Limb (tissue), 2 donors: Measurements from ENCODE around the gene ULBP2.
"Not testable (repeated sequence)": the region's sequence is repeated elsewhere in the genome, so short reads cannot be mapped to it uniquely, and the experiment has no call there.

Source experiments
- DNase-seq, 2 donors: peaks; one replicate each; pipeline ENCODE4 v3.0.0-alpha.2; 2016; ENCODE audit errors: extremely low spot score in 2 of 2

Gene ULBP2

DNA sequence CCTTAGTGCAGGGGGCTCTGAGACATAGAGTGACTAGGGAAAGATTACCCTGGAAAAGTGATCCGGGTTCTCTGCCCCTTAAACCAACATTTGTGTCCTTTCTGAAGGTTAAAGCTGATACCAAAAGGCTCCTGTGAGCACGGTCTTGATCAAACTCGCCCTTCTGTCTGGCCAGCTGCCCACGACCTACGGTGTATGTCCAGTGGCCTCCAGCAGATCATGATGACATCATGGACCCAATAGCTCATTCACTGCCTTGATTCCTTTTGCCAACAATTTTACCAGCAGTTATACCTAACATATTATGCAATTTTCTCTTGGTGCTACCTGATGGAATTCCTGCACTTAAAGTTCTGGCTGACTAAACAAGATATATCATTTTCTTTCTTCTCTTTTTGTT, 6.8 kb downstream of the ULBP2 start:
- DNase-seq: no peak

DNA sequence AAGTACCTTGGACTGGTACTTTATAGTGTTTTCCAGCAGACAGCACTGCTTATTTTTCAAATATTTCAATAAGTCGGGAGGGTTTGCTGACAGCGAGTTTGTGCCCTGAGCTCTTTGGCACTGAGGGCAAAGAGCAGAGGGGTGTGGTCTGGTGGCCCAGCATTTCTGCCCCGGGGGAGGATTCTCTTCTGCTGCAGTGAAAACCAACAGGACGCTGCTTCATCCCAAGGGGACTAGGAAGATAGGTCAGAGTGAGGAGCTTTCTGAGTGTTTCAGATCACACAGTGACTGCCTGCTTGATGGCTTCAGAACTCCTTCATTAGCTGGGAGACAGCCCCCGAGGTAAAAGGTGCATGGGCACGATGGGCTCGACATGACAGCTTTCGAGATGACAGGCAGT, 8.6 kb downstream of the ULBP2 start:
- DNase-seq: no peak

DNA sequence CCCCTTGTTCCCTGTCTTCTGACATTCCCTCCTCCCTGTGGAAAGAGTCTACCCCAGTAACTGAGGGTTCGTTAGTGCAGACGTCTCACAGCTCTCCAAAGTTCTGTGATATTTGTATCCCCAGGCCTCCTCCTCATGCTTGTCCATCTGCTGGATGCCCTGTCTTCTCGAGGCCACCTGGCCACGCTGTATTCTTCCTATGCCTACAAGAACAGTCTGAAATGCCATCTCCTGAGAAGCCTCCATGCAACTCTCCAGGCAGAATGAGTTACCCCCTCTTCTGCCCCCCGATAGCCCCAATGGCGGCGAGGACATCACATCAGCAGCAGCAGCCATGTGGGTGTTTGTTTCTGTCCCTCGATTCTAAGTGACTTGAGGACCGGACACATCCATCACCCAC, 9.3 kb downstream of the ULBP2 start:
- no peak for DNase-seq

DNA sequence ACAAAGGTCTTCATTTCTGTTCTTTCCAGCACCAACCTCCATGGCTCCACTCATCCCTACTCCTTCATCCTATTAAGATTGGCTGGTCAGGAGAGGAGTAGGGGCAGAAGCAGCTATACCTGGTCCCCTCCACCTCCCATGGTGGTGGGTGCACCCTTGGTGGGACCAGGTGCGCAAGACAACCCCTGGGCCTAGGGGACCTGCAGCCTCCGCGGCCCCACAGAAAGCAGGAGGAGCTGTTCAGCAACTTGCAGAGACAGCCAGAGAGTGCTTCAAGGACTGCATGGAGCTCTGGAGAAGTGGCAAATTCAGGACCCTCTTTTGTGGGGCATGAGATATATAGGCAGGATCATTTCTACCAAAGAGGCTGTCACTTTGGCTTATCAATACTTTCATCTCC, 9.8 kb downstream of the ULBP2 start:
- DNase-seq: no peak

DNA sequence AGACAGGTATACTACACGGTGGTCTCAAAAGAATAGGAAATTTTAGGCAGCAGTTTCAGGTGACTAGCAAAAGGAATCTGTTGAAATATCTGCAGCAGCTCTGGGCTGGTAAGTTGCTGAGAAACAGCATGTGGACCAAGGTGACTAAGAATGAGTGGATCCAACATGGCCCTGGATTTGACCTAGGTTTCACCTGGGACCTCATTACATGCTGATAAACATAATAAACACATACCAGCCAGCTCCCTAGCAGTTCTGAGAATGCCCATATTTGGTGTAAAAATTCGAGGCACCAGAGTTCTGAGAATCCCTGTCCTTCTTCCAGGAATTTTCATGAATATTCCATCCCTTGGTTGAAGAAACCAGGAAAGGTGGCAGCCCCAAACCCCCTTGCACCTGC, 11.6 kb downstream of the ULBP2 start:
- DNase-seq: not testable (repeated sequence)

DNA sequence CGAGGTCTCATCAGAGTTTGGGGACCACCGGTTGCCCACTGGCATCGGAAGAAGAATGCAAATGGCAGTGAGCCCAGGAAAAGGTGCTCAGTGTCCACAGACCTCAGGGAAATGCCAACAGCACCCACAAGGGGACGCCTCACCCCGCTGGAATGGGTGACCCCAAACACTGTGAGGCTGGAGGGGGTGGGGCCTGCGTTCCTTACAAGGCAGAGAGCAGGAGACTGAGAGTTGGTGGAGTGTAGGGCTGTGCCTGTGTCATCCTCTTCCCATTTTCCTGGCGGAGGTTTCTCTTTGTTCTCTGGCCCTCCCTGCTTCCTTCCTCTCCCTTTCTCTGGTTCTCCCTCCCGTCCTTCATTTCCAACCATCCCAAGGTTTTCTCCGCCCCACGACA, 12.1 kb downstream of the ULBP2 start:
- DNase-seq: not testable (repeated sequence)

DNA sequence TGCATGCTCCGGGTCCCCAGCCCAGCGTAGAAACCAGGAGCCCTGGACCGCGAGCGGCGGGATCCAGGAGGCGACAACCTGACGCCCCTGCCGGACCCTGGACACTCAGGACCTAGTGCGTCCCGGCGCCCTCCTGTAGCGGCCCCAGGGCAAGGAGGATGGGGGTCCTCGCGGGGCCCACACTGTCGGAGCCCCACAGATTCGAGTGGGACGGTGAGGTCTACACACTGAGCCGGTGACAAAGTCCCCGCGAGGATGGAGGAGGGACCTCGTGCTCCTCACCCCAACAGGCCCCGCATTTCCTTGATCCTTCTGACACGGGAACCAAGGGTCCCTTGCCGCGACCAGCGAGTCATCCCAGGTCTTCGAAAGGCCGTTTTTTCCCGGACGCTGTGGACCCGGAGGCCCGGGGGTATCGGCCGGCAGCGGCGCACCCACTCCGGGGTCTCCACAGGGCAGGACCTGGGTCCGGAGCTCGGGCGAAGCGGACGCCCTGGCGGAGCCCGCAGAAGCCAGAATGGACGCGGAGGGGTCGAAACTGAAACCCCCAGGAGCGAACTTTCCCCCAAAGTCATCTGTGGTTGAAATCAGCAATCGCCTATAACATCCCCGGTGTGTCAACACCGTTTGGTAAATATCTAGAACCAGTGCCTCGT, 12.6 kb downstream of the ULBP2 start:
- not testable (repeated sequence) for DNase-seq

DNA sequence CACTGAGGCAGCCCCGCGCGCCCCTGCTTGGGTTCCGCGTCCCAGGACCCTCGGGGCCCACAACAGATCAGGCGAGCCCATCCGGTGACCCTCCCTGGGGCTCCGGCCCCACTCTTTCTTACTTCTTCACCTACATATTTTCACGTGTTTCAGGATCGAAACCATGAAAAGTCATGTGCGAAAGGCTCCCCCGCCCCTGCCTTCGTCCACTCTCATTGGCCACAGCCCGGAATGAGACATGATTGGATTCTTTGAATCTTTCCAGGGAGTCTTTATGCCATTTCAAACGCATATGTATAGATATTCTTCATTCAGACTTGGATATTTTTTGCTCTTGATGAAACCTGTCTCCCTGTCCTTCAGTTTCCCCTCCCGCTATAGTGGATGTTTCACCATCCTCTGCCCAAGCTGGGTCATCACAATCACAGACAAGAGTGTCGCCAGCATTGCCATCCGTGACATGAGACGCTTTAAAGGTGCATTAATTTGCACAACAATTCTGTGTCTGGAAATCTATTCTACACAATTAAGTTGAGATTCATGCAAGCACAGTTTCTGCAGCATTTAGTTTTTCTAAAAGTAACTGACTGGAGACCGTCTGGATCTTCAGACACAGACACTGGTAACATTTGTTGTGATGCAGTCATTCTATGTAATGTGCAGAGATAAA, 13.3 kb downstream of the ULBP2 start:
- DNase-seq: not testable (repeated sequence)

DNA sequence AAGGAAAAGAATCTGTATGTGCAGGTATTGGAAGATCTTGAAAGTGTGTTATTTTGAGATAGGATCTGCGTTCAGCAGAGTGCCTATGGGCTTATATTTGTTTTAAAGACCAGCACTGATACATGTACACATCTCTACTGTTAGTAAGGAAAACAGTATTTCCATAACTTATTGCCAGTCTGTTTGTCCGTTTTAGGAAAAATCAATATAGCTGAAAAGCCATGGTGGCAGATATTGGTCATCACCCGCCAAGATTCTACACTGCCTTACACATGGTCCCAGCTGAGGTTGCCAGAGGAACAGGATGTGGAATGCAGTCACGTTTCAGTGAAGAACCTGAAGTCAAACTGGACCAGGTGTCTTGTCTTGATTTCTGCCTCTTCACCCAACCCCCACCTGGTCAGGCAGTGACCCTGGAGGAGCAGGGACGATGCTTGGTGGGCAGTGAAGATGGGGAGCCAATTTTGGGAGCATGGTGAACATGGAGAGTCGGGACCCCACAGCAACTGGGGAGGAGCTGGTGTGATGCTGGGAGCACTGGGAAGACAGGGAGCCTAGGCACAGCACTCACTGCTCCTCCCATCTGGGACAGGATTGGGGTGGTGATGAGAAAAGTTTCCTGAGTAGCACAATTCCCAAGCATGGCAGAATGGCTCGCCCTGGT, 14.0 kb downstream of the ULBP2 start:
- DNase-seq: not testable (repeated sequence)

DNA sequence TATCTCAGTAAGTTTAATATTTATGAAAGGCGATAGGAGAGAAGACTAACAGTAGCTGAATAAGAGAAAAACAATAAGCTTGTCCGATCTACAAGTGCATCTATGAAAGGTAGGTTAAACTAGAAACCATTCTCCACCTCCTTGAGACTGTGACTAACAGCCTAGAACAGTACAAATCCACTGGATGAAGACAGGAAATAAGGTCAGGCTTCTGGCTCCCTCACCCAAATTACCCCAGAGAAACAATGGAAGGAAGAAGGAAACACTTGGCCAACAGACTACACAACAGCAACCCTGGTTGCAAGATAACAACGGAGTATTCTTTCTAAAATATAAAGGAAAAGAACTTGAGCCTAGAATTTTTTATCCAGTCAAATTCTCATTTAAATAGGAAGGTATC, 16.3 kb downstream of the ULBP2 start:
- DNase-seq: not testable (repeated sequence)

DNA sequence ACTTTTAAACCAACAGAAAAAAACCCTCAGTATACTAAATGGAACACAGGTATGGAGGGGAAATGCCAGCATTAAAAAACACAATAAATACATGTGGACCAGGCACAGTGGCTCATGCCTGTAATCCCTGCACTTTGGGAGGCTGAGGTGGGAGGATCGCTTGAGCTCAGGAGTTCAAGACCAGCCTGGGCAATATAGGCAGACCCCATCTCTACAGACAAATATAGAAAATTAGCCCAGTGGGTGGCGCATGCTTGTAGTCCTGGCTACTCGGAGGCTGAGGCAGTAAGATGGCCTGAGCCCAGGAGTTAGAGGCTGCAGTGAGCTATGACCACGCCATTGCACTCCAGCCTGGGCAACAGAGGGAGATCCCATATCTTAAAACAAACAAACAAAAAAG, 18.0 kb downstream of the ULBP2 start:
- not testable (repeated sequence) for DNase-seq

DNA sequence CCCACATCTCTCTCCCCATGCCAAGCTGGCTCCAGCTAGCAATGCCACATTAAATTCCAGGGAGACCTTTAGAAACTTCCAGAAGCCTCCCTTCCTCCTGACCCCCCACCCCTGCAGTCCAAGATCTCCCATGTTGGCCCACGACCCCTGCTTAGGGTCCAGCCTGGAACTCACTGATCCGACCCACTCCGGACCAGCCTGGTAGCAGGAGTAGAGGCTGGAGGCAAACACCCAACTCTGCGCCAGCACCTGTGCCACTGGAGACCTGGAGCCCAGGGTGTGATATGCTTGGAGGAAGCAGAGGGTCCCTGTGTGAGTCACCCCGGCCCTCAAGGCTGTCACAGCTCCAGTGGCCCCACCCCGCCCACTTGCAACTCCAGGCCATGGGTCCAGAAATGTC, 18.7 kb downstream of the ULBP2 start:
- no peak for DNase-seq

DNA sequence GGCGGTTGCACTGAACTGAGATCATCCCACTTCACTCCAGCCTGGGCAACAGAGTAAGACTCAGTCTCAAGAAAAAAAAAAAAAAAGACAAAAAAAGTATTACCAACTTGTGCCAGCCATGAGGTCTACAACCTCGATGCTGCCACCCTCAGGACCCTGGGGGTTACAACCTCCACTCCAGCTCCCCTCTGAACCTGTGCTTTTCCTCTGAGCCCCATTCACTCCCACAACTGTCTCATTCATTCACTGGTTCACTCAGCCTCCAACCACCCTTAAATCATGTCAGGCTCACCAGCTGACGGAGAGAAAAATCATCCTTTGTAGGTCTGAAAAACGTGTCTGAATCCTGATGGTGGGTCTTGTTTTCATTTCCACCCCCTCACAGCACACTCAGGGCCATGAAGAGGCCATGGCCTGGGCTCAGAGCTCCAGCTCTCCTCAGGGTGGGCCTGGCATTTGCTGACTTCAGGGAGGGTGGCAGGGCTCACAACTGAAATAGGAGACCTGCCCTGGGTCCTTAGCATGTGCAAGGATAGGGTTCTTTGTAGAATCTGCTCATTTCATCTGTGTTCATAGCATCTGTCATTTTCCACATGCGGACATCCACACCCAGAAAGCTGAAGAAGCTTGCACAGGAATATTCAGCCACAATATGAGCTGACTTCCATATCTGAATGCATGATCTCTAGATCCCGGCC, 20.1 kb downstream of the ULBP2 start:
- no peak for DNase-seq

DNA sequence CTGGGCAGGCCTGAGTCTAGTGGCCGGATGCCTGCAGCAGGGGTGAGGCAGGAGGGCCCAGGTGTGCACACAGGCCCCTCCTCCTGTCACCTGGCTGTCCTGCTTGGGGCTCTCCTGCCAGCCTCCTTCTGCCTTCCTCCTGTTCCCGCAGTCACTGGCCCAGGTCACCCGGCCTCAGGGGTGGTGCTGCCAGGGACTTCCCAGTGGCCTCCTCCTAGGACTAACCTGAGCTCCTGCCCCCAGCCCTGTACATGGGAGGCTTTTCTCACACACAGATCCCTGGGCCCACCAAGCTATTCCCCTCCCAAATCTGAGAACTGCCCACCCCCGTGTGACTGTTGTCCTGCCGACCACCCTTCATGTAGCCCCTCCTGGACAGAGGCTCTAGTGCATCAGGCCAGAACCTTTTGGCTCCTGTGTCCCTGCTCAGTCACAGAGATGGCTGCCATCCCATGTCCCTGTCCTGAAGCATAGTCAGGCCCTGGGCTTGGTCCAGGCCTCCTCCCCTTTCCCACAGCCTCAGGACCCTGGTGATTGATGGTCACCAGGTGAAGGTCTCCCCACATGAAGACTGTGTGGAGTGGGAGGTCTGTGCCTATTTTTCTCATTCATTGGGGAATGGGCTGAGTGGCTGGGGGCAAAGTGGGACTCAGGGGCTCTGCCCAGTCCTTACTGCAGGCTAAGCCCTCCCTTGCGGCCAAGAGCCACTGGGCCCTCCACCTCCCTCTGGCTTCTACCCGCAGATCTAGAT, 20.8 kb downstream of the ULBP2 start:
- DNase-seq: no peak

DNA sequence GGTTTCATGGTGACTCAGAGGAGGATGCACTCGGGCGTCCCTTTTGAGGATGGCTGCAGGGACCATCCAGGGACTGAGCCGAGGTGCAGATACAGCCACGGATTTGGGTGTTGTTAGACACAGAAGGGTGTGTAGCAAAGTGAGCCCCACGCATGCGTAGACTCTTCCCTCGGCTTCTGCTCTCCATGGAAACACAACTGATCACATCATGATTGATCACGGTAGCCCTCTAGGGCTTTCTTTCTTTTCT, 21.3 kb downstream of the ULBP2 start:
- peak in 1 of 2 donors; percentile 45 for DNase-seq

DNA sequence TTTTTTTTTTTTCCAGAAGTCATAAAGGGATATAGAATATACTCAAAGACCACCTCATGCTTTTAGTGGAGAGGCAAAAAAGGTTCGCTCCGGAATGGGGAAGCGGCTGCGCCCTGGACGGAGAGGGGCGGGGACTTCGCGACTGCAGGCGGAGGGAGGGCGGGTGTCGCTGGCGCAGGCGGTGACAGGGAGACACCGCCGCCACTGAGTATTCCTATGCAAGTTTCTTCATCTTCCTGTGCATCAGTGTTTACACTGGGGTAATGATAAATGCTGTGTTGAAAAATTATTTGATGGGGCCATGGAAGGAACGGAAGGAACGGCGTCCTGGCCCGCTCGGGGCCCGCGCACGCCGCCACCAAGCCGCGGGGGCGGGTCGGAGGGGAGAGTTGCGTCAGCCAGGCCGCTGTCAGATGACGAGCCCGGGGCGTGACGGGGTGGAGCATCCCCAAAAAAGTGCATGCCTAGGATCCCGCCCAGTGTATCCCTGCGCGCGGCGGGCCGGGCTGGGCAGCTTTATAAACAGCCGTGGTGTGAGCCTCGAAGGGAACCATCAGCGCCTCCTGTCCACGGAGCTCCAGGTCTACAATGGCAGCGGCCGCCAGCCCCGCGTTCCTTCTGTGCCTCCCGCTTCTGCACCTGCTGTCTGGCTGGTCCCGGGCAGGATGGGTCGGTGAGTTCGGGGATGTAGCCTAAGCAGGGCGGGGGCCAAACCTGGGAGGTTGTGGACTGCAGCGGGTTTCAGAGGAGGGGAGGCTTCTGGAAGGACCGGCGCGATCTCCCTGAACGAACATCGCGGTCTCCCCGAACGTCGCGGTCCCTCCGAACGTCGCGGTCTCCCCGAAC, 21.9 kb downstream of the ULBP2 start, which contains the start of gene ULBP1:
ULBP1 (plus strand) TSS at position 482 of the 846 bp plus-strand sequence; CDS start at position 589, 107 bp downstream.
- peak; percentile 76 to 83 for DNase-seq

DNA sequence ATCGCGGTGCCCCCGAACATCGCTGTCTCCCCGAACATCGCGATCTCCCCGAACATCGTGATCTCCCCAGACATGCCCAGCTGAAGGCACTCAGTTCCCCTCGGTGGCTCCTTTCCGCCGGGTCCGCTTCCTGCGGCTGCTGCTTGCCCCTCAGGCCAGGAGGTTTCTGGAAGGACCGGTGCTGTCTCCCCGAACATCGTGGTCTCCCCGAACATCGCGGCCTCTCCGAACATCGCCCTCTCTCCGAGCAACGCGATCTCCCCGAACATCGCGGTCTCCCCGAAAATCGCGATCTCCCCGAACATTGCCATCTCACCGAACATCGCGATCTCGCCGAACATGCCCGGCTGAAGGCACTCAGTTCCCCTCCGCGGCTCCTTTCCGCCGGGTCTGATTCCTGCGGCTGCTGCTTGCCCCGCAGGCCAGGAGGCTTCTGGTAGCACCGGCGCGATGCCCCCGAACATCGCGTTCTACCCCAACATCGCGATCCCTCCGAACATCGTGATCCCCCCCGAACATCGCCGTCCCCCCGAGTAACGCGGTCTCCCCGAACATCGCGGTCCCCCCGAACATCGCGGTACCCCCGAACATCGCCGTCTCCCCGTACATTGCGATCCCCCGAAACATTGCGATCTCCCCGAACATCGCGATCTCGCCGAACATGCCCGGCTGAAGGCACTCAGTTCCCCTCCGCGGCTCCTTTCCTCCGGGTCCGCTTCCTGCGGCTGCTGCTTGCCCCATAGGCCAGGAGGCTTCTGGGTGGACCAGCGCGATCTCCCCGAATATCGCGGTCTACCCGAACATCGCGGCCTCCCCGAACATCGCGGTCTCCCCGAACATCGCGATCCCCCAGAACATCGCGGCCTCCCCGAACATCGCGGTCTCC, 22.7 kb downstream of the ULBP2 start:
- DNase-seq: peak in 1 of 2 donors; percentile 65

DNA sequence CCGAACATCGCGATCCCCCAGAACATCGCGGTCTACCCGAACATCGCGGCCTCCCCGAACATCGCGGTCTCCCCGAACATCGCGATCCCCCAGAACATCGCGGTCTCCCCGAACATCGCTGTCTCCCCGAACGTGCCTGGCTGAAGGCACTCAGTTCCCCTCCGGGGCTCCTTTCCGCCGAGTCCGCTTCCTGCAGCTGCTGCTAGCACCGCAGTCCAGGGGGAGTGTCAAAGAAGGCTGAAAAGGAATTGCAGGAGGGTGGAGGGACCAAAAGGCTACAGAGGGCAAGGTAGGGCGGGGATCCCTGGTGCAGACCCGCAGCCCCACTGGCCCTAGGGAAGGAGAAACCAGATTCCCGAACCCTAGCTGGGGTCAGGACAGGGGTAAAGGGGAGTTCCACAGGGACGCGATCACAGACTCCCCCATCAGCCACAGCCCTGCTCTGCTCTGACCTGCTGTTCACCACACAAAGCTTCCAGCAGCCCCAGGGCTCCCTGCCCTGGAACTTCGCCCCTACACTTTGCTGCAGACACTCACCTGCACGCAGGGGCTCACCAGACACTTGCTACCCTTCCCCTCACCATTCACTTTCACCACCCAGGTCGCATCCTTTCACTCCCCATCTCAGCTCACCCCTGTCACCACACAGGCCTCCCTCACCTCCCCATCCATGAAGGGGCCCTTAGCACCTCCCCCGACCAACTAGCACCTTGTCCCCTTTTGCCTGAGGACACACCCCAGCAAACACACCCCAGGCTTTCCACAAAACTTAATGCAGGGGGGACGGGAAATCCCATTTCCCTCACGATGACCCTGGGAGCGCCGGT, 23.6 kb downstream of the ULBP2 start:
- peak in 1 of 2 donors; percentile 62 for DNase-seq

DNA sequence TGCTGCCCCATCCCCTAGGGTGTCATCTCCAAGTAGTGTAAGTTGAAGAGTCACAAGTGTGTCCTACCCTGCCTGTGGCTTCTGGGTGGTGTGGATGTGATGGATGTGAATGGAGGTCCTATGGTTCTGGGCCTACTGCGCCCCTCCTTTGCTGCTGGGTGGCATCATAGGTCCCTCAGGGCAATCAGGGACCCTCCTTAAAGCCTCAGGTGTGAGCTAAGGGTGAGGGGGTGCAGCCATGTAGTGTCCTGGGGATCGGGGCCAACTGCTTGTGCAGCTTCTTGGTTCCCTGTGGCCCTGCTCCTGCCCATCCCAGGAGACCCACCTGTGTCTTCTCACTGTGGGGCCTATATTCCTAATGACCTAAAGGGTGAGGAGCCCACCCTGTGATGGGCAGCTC, 24.5 kb downstream of the ULBP2 start:
- not testable (repeated sequence) for DNase-seq
